Suprapubic skin (tissue), 3 donors: ENCODE measurements around the gene VCAN.

Source experiments
- CTCF ChIP-seq, 2 donors: fragments of 200-600 bp in 1 of 2; fragments of 450-650 bp in 1 of 2; sonication (generic) in 1 of 2; IDR thresholded peaks; one replicate each; pipeline ENCODE4 v1.5.1; 2016 to 2019; ENCODE audit warnings: antibody characterized with exemption in 2 of 2, mild to moderate bottlenecking in 1 of 2, moderate library complexity in 1 of 2
- EP300 ChIP-seq: sonication (generic); formaldehyde crosslinking; IDR thresholded peaks from one replicate; pipeline ENCODE4 v1.6.1; 2017; ENCODE audit warnings: antibody characterized with exemption

- TF ChIP-seq CTCF (IDR thresholded peaks at IDR 0.05) (no peak), EP300 (no peak)
Measured at GRCh38 chr5:83436276-83436675, 35.3 kb upstream of the VCAN start.
